OCI-LY7 (cell line): Measurements from ENCODE around the gene EML6.

Source experiments
- CTCF ChIP-seq: fragments of 200-600 bp; sonication (generic); conservative IDR thresholded peaks from 2 replicates; pipeline ENCODE4 v1.5.1; 2014; ENCODE audit warnings: mild to moderate bottlenecking, antibody characterized with exemption, low read length, moderate library complexity, mixed read lengths
- EZH2phosphoT487 ChIP-seq: fragments of 200-600 bp; sonication (generic); IDR thresholded peaks from 2 replicates; pipeline ENCODE4 v1.6.1; 2018; ENCODE audit warnings: low read depth, borderline replicate concordance, mild to moderate bottlenecking, mixed run types, antibody characterized with exemption, low read length, moderate library complexity, mixed read lengths

GRCh38 chr2:54904836-54905235 lies 181.4 kb downstream of the EML6 start:
- TF ChIP-seq EZH2phosphoT487 = no peak
- no peak for TF ChIP-seq CTCF
